ENCODE data around the gene MPG.

DNA sequence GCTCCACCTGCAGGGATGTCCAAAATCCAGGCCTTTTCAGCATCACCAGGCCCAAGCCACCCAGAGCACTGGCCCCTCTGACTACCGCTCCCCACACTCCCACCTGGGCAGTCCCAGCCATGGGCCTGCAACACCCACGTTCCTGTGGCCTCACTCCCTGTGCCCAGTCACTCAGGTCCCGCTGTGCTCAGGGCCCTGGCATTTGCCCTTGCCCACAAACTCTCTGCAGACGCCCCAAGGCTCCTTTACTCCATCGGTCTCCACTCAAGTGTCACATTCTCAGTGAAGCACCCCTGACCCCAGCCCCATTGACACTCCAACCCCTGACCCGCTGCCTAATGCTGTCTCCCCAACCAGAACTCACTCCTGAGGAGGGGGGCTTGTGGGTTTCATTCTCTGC is 23.6 kb downstream of the MPG start:
- TF ChIP-seq ZFX (IDR thresholded peaks at IDR 0.05; ENCODE audit: borderline replicate concordance) = no peak
- TF ChIP-seq, protein P1, sequence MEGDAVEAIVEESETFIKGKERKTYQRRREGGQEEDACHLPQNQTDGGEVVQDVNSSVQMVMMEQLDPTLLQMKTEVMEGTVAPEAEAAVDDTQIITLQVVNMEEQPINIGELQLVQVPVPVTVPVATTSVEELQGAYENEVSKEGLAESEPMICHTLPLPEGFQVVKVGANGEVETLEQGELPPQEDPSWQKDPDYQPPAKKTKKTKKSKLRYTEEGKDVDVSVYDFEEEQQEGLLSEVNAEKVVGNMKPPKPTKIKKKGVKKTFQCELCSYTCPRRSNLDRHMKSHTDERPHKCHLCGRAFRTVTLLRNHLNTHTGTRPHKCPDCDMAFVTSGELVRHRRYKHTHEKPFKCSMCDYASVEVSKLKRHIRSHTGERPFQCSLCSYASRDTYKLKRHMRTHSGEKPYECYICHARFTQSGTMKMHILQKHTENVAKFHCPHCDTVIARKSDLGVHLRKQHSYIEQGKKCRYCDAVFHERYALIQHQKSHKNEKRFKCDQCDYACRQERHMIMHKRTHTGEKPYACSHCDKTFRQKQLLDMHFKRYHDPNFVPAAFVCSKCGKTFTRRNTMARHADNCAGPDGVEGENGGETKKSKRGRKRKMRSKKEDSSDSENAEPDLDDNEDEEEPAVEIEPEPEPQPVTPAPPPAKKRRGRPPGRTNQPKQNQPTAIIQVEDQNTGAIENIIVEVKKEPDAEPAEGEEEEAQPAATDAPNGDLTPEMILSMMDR (IDR thresholded peaks at IDR 0.05) = no peak
